LNCAP (cell line): Measurements from ENCODE around the gene N4BP2L1.

ENCODE experiments used
- CTCF ChIP-seq: fragments of 450-650 bp; IDR thresholded peaks from 2 replicates; pipeline ENCODE4 v1.5.1; 2017; ENCODE audit warnings: mild to moderate bottlenecking

The N4BP2L1 gene

DNA sequence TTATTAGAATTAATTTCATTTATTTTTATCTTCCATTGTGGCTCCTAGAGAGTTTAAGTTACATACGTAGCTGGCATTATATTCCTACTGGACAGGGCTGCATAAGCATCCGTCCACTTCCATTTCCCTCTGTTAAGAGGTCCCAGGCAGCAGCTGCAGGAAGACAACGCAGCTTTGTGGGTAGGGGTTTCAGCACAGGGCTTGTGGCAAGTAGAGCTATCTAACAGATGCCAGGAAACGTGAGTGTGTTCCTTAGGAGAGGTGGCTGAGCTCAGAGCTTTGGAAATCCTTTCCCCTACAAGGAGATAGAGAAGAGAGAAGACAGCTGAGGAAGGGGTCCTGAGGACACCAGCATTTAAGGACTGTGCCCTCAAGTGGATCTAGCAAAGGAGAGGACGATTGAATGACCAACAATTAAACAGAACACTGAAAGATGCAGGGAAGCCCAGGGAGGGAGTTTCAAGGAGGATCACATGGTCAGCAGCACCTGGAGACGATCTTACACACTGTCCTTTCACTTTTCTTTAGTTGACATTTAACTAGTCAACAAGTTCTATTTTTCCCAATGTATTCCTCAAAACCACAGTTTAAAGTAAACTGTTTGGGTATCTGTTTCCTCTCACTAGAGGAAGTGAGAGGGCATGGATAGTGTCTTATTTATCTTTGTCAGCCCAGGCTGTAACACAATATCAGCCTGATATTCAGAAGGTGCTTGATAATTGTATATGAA lies 2.3 kb upstream of the N4BP2L1 start:
- TF ChIP-seq CTCF = no peak

GRCh38 chr13:32429433-32429909 lies 1.5 kb upstream of the N4BP2L1 start:
- no peak for TF ChIP-seq CTCF

DNA sequence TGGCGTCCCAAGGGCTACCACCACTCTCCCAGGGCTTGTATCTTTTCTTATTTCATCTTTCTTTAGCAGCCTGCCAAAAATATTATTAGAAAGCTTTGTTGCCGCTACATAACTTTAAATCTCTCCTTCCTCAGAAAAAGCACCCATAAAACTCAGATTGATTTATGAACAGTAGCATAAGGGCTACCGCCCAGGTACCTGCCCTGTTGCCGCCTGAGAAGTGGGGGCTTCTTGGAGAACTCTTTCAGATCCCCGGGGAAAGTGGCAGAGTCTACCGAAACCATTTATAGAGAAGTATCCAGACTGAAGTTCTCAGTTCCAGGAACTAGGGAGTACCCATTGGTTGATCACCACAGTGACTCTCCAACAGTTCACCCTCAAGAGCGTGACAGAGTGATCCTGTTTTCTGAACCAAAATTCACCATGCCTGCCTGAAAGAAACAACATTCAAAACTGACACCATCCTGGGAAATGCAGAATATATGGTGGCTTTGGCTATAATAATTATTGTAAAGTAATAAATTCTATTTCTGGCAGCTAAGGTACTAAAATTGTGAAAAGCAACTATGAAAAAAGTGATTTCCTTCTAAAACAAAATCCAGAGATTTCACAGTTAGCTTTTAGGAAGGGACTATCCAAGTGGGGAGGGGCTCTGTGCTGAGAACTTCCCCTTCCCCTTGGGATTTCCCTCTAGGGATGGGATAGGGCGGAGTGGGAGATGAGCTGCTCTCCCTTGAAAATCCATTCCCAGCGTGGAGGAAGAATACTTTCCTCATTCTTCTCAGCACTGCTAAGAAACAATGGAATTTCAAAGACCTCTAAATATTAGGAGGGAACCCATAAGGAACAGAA lies 877 bp upstream of the N4BP2L1 start:
- TF ChIP-seq CTCF = no peak

- TF ChIP-seq CTCF = no peak
Observed at GRCh38 chr13:32426990-32427851, 709 bp downstream of the N4BP2L1 start.

- TF ChIP-seq CTCF = no peak
Observed at GRCh38 chr13:32426191-32426989, 1.5 kb downstream of the N4BP2L1 start.

- no peak for TF ChIP-seq CTCF
Observed at GRCh38 chr13:32425158-32425557, 2.8 kb downstream of the N4BP2L1 start.
